Suprapubic skin (tissue), 4 donors: ENCODE data around the gene MARS1. TPM values are rescaled to one million over a fixed set of nuclear protein-coding genes. Genes with fewer than 3 reads are reported as not detected.

ENCODE experiments used
- DNase-seq, 2 donors: peaks; one replicate each; pipeline ENCODE4 v3.0.0-alpha.2; 2019; ENCODE audit warnings: low spot score in 2 of 2
- H3K27ac ChIP-seq: fragments of 200-600 bp; sonication (generic); one replicate; pipeline ENCODE4 v1.5.1; 2019
- H3K27me3 ChIP-seq: fragments of 200-600 bp; sonication (generic); one replicate; pipeline ENCODE4 v1.5.1; 2019
- H3K36me3 ChIP-seq: fragments of 200-600 bp; sonication (generic); one replicate; pipeline ENCODE4 v1.5.1; 2019
- H3K4me1 ChIP-seq: fragments of 200-600 bp; sonication (generic); one replicate; pipeline ENCODE4 v1.5.1; 2019
- H3K4me3 ChIP-seq: fragments of 200-600 bp; sonication (generic); one replicate; pipeline ENCODE4 v1.5.1; 2019; ENCODE audit warnings: mild to moderate bottlenecking
- H3K9me3 ChIP-seq: fragments of 200-600 bp; sonication (generic); one replicate; pipeline ENCODE4 v1.5.1; 2019
- EP300 ChIP-seq: sonication (generic); formaldehyde crosslinking; IDR thresholded peaks from one replicate; pipeline ENCODE4 v1.6.1; 2017; ENCODE audit warnings: antibody characterized with exemption
- POLR2A ChIP-seq, 2 donors: fragments of 450-650 bp; IDR thresholded peaks; one replicate each; pipeline ENCODE4 v1.6.1; 2017; ENCODE audit warnings: antibody characterized with exemption in 2 of 2, mild to moderate bottlenecking in 2 of 2, moderate library complexity in 2 of 2
- POLR2AphosphoS5 ChIP-seq, 3 donors: sonication (generic); formaldehyde crosslinking; IDR thresholded peaks; one replicate each; pipeline ENCODE4 v1.6.1; 2017; ENCODE audit warnings: antibody characterized with exemption in 3 of 3
- WGBS: methylation state at CpG from one replicate; pipeline ENCODE4 v1.1.5; 2018; 5-methylcytosine and 5-hydroxymethylcytosine counted together
- total RNA-seq, 4 donors: library from RNA; depleted of rRNA; stranded (reverse); fragments of >200 nt; gene quantifications; one replicate each; pipeline ENCODE4 v1.1.0, GENCODE V29; 2016
- TF ChIP-seq, protein P1 (sequence below), 2 donors: fragments of 200-600 bp in 1 of 2; fragments of 450-650 bp in 1 of 2; sonication (generic) in 1 of 2; IDR thresholded peaks; one replicate each; pipeline ENCODE4 v1.5.1; 2016 to 2019; ENCODE audit warnings: antibody characterized with exemption in 2 of 2, mild to moderate bottlenecking in 1 of 2, moderate library complexity in 1 of 2

The MARS1 gene
- total RNA-seq, 4 donors from 2014 or later, result 55.7 to 203 (median 79.7) TPM

GRCh38 chr12:57552835-57553313, 65.0 kb downstream of the MARS1 start:
- Histone ChIP-seq H3K36me3 (no peaks in the 10 kb centered on the region), H3K4me1 (peaks cover 7% of the 10 kb centered on the region), H3K27me3 (peaks cover 36% of the 10 kb centered on the region), H3K27ac (no peak overlapping the region), H3K4me3 (no peak overlapping the region), H3K9me3 (no peaks in the 10 kb centered on the region)
- WGBS, result 61% methylated on average over 6 of the region's 6 CpGs
- no peak for DNase-seq
- no peak for TF ChIP-seq POLR2A (IDR thresholded peaks at IDR 0.05)

DNA sequence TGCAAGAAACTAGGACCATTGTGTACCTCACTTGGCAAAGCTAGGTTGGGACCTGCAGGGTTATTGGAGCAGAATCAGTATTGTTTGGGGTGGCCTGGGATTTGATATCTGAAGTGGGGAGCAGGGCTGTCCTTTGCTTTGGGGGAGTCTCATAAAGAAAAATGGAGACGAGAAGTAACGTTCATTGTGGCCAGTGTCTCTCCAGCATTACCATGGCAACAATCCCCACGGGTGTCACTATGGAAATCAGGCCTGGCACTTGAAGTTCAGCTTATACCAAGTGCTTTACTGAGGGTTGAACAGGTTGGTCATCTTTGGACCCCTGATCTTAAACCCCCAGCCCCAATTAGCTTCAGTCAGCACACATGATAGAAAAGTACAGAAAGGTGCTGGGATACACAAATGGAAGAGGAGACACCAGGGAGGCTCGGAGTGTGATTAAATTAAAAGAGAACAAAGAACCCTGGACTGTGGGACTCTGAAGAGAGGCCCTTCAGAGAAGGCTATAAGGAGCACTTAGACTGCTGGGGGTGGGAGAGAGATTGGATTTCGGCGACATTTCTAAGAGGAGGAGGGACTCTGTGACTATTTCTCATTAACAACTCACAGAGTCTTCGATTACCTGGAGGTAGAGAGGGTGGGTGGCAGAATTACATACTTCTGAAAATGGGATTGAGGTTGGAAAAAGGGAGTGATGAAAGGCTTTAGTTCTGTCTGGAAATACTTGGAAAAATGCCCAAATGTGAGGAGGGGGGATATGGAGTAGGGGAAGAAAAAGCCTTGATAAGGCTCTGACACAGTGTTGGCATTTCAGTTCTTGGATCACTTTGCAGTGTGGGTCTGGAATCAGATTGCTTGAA, 65.7 kb downstream of the MARS1 start:
- WGBS, result 71% methylated on average over 7 of the region's 7 CpGs
- TF ChIP-seq, protein P1, sequence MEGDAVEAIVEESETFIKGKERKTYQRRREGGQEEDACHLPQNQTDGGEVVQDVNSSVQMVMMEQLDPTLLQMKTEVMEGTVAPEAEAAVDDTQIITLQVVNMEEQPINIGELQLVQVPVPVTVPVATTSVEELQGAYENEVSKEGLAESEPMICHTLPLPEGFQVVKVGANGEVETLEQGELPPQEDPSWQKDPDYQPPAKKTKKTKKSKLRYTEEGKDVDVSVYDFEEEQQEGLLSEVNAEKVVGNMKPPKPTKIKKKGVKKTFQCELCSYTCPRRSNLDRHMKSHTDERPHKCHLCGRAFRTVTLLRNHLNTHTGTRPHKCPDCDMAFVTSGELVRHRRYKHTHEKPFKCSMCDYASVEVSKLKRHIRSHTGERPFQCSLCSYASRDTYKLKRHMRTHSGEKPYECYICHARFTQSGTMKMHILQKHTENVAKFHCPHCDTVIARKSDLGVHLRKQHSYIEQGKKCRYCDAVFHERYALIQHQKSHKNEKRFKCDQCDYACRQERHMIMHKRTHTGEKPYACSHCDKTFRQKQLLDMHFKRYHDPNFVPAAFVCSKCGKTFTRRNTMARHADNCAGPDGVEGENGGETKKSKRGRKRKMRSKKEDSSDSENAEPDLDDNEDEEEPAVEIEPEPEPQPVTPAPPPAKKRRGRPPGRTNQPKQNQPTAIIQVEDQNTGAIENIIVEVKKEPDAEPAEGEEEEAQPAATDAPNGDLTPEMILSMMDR (IDR thresholded peaks at IDR 0.05), result no peak
- TF ChIP-seq EP300, result no peak
- no peak for TF ChIP-seq POLR2A (IDR thresholded peaks at IDR 0.05)
- TF ChIP-seq POLR2AphosphoS5 (IDR thresholded peaks at IDR 0.05), result no peak
- H3K27me3 ChIP-seq, result peaks cover 29% of the 10 kb centered on the region

GRCh38 chr12:57554453-57554852, 66.6 kb downstream of the MARS1 start:
- Histone ChIP-seq H3K4me3 (no peak overlapping the region), H3K27ac (no peak overlapping the region), H3K27me3 (peaks cover 20% of the 10 kb centered on the region), H3K4me1 (peaks cover 7% of the 10 kb centered on the region), H3K36me3 (no peaks in the 10 kb centered on the region), H3K9me3 (no peaks in the 10 kb centered on the region)
- WGBS, result 95% methylated on average over 2 of the region's 2 CpGs
- DNase-seq, result no peak
- TF ChIP-seq POLR2AphosphoS5 (IDR thresholded peaks at IDR 0.05), result no peak
- TF ChIP-seq, protein P1 (IDR thresholded peaks at IDR 0.05), result no peak
- TF ChIP-seq EP300, result no peak
- TF ChIP-seq POLR2A (IDR thresholded peaks at IDR 0.05), result no peak

More for the DNA sequence above, 65.7 kb downstream of the MARS1 start:
- no peaks in the 10 kb centered on the region for H3K36me3 ChIP-seq
- no peaks in the 10 kb centered on the region for H3K9me3 ChIP-seq
- no peak overlapping the region for H3K4me3 ChIP-seq
- no peak for DNase-seq
- H3K27ac ChIP-seq, result no peak overlapping the region
- H3K4me1 ChIP-seq, result peaks cover 7% of the 10 kb centered on the region

- H3K4me3 ChIP-seq, result no peak overlapping the region
- H3K27ac ChIP-seq, result no peak overlapping the region
- H3K36me3 ChIP-seq, result no peaks in the 10 kb centered on the region
- H3K9me3 ChIP-seq, result no peaks in the 10 kb centered on the region
- DNase-seq, result peak in 1 of 2 donors; percentile 40
- H3K4me1 ChIP-seq, result peaks cover 3% of the 10 kb centered on the region
- 100% methylated on average over 1 of the region's 1 CpG for WGBS
- H3K27me3 ChIP-seq, result peaks cover 15% of the 10 kb centered on the region
- TF ChIP-seq POLR2AphosphoS5 (IDR thresholded peaks at IDR 0.05) (no peak), EP300 (no peak), POLR2A (IDR thresholded peaks at IDR 0.05) (no peak)
- TF ChIP-seq, protein P1 (IDR thresholded peaks at IDR 0.05), result no peak
Measured at GRCh38 chr12:57554897-57555296, 67.0 kb downstream of the MARS1 start.

DNA sequence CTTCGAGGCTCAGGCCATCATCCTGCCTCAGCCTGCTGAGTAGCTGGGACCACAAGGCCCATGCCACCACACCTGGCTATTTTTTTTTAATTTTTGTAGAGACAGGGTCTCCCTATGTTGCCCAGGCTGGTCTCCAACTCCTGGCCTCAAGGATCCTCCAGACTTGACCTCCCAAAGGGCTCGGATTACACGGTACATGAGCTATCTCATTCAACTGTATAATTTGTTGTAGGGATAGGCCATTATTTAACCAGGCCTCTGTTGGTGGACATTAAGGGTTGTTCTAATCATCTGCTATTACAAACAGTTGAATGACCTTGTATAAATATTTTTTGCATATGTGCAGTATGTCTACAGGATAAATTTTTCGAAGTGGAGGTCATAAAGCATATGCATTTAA, 71.0 kb downstream of the MARS1 start:
- no peak overlapping the region for H3K27ac ChIP-seq
- peaks cover 16% of the 10 kb centered on the region for H3K27me3 ChIP-seq
- H3K4me1 ChIP-seq, result no peaks in the 10 kb centered on the region
- no peaks in the 10 kb centered on the region for H3K9me3 ChIP-seq
- TF ChIP-seq POLR2AphosphoS5 (IDR thresholded peaks at IDR 0.05) (no peak), POLR2A (IDR thresholded peaks at IDR 0.05) (no peak), EP300 (no peak)
- TF ChIP-seq, protein P1 (IDR thresholded peaks at IDR 0.05), result no peak
- no peaks in the 10 kb centered on the region for H3K36me3 ChIP-seq
- no peak overlapping the region for H3K4me3 ChIP-seq
- DNase-seq, result peak in 1 of 2 donors; percentile 20
- WGBS, result 89% methylated on average over 4 of the region's 4 CpGs
